Measurements from ENCODE around the gene RAB3C.

DNA sequence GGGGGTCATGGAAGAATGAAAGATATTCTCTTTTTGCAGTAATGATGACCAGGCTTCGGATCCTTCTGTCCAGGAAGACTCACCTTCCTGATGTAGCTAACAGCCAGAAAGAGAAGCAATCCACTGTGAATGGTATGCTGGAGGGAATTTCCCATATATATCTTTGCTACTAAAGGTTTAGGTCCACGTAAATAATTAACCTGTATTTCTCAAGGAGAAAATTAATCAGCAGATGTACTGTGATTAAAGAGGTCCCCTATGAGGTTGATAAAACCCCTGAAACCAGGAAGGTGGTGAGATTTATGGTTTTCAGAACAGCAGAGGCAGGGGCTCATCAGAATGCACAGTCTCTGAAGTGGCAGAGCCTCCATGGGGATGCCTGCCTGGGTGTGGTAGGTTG lies 11.4 kb upstream of the RAB3C start:
- TF ChIP-seq, protein P1, sequence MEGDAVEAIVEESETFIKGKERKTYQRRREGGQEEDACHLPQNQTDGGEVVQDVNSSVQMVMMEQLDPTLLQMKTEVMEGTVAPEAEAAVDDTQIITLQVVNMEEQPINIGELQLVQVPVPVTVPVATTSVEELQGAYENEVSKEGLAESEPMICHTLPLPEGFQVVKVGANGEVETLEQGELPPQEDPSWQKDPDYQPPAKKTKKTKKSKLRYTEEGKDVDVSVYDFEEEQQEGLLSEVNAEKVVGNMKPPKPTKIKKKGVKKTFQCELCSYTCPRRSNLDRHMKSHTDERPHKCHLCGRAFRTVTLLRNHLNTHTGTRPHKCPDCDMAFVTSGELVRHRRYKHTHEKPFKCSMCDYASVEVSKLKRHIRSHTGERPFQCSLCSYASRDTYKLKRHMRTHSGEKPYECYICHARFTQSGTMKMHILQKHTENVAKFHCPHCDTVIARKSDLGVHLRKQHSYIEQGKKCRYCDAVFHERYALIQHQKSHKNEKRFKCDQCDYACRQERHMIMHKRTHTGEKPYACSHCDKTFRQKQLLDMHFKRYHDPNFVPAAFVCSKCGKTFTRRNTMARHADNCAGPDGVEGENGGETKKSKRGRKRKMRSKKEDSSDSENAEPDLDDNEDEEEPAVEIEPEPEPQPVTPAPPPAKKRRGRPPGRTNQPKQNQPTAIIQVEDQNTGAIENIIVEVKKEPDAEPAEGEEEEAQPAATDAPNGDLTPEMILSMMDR (IDR thresholded peaks at IDR 0.05), result no peak
- TF ChIP-seq EZH2 (IDR thresholded peaks at IDR 0.05) (no peak), EZH2phosphoT487 (IDR thresholded peaks at IDR 0.05) (no peak)

All from neural progenitor cell (in vitro differentiated cells).